ENCODE results near the gene LLGL1.

LLGL1 gene

DNA sequence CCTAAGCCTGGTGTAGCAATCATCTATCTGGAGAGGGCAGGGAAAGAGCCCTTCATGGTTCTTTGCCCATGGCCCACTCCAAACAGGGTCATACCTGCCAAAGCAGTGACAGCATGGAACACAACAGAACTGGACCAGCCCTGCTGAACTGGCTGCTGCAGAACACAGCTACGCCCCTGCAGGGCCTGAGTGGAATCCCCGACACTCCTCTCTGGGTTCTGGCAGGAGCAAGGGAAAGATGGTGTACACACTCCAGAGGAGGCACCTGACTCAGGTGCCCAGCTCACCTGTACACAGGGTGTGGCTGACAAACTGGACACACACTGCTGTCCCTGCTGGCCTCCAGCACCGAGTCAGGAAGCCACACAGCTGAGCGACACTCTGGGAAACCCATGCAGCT lies 54.8 kb downstream of the LLGL1 start:
- Mint-ChIP-seq H3K9me3 (no peaks in the 10 kb centered on the region), H3K27ac (ENCODE audit: low read depth) (no peak overlapping the region)
- no peak for ATAC-seq (replicated peaks; ENCODE audit: extremely low read depth, poor library complexity, severe bottlenecking)

GRCh38 chr17:18280766-18281371 lies 55.4 kb downstream of the LLGL1 start:
- Mint-ChIP-seq H3K27ac (ENCODE audit: low read depth) (no peak overlapping the region), H3K4me3 (no peak overlapping the region), H3K9me3 (no peaks in the 10 kb centered on the region), H3K27me3 (no peaks in the 10 kb centered on the region), H3K36me3 (ENCODE audit: insufficient read depth) (peaks cover 42% of the 10 kb centered on the region), H3K4me1 (no peaks in the 10 kb centered on the region)
- ATAC-seq (replicated peaks; ENCODE audit: extremely low read depth, poor library complexity, severe bottlenecking) (no peak), DNase-seq (ENCODE audit: low spot score in 2 of 2) (no peak)

More for the DNA sequence above, 54.8 kb downstream of the LLGL1 start:
- Mint-ChIP-seq H3K4me3 (no peak overlapping the region), H3K4me1 (no peaks in the 10 kb centered on the region), H3K36me3 (ENCODE audit: insufficient read depth) (peaks cover 39% of the 10 kb centered on the region), H3K27me3 (no peaks in the 10 kb centered on the region)
- no peak for DNase-seq (ENCODE audit: low spot score in 2 of 2)

GRCh38 chr17:18281788-18282187 lies 56.4 kb downstream of the LLGL1 start:
- Mint-ChIP-seq H3K27ac (ENCODE audit: low read depth) (no peak overlapping the region), H3K36me3 (ENCODE audit: insufficient read depth) (peaks cover 44% of the 10 kb centered on the region), H3K9me3 (no peaks in the 10 kb centered on the region), H3K27me3 (no peaks in the 10 kb centered on the region), H3K4me3 (no peak overlapping the region), H3K4me1 (no peaks in the 10 kb centered on the region)
- DNase-seq (ENCODE audit: low spot score in 2 of 2) (no peak), ATAC-seq (replicated peaks; ENCODE audit: extremely low read depth, poor library complexity, severe bottlenecking) (no peak)

DNA sequence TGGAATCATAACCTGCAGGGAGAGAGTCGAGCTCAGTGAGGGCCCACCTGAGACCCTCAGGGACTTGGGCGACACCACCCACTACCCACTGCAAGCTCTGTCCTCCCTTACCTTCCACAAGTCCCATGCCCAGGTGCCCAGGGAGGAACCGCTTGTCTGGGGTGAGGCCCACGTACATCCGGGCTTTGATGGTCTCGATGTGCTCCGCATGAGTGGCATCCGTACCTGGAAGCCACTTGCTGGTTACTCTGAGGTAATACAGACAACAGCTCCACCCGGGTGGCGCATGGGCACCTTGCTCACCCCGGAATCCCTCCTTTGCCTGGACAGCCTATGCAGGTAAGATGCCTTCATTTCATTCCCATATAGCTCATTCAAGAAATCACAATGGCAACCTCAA lies 59.9 kb downstream of the LLGL1 start:
- ATAC-seq (replicated peaks; ENCODE audit: extremely low read depth, poor library complexity, severe bottlenecking) = no peak
- Mint-ChIP-seq H3K27ac (ENCODE audit: low read depth) (no peak overlapping the region), H3K36me3 (ENCODE audit: insufficient read depth) (peaks cover 54% of the 10 kb centered on the region), H3K27me3 (no peaks in the 10 kb centered on the region), H3K4me3 (no peak overlapping the region), H3K9me3 (no peaks in the 10 kb centered on the region), H3K4me1 (no peaks in the 10 kb centered on the region)
- no peak for DNase-seq (ENCODE audit: low spot score in 2 of 2)

GRCh38 chr17:18291718-18292540 lies 66.5 kb downstream of the LLGL1 start:
- H3K36me3 Mint-ChIP-seq (ENCODE audit: insufficient read depth) = peaks cover 46% of the 10 kb centered on the region
- no peak overlapping the region for H3K27ac Mint-ChIP-seq (ENCODE audit: low read depth)
- H3K4me3 Mint-ChIP-seq = no peak overlapping the region
- H3K4me1 Mint-ChIP-seq = no peaks in the 10 kb centered on the region
- DNase-seq (ENCODE audit: low spot score in 2 of 2) = no peak
- no peaks in the 10 kb centered on the region for H3K9me3 Mint-ChIP-seq
- no peaks in the 10 kb centered on the region for H3K27me3 Mint-ChIP-seq
- ATAC-seq (replicated peaks; ENCODE audit: extremely low read depth, poor library complexity, severe bottlenecking) = no peak

Data from central memory CD8-positive, alpha-beta T cell (primary cell).